ENCODE results near the gene XYLT1. TPM values are rescaled to one million over a fixed set of nuclear protein-coding genes. Genes with fewer than 3 reads are reported as not detected.

The XYLT1 gene
- total and polyA plus RNA-seq, 2 experiments from 2014 or later: 4.5 to 26.3 TPM

DNA sequence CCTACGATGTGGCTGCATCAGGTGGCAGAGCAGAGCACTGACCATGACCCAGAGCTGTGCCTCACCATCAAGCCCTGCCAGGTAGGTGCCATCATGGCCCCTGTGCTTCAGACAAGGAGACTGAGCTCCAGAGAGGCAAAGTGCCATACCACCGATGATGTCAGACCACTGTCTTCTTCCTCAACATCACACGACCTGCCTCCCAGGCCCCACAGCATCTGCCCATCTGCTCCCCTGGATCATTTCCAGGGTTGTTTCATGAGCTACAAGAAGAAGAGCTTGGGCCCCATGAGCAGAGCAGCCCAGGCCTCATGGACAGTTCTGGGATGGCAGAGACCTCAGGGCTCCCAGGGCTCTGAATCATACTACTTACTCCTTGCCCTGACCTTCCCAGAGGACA is 9.9 kb downstream of the XYLT1 start:
- TF ChIP-seq EZH2phosphoT487 (IDR thresholded peaks at IDR 0.05; ENCODE audit: insufficient read depth, low read depth) (no peak), EZH2 (IDR thresholded peaks at IDR 0.05; ENCODE audit: insufficient read depth, poor library complexity, severe bottlenecking) (no peak)
- H3K4me3 ChIP-seq: no peak overlapping the region
- WGBS, 2 experiments (ENCODE audit: low coverage in 1 of 2, low lambda C conversion rate in 2 of 2, missing lambda C conversion rate in 2 of 2): 55 to 66% methylated on average over 3 of the region's 3 CpGs
- H3K27ac ChIP-seq: no peak overlapping the region
- no peak overlapping the region for H3K4me2 ChIP-seq (ENCODE audit: unreplicated experiment)
- in situ Hi-C loops (cut with MboI): loop anchor here (10.0 to 25.0 kb wide), 3 partner anchors 186 to 599 kb away; no protein-coding TSS in a partner anchor
- H4K20me1 ChIP-seq (ENCODE audit: insufficient read depth): peaks cover 5% of the 10 kb centered on the region
- H3K4me1 ChIP-seq (ENCODE audit: insufficient read depth): no peaks in the 10 kb centered on the region
- no peaks in the 10 kb centered on the region for H3K9me2 ChIP-seq (ENCODE audit: insufficient read depth)
- no peaks in the 10 kb centered on the region for H3K27me3 ChIP-seq (replicated peaks; ENCODE audit: insufficient read depth)
- no peaks in the 10 kb centered on the region for H3K36me3 ChIP-seq (ENCODE audit: low read depth)
- peaks cover 100% of the 10 kb centered on the region for H3K79me2 ChIP-seq (ENCODE audit: insufficient read depth)
- no peak overlapping the region for H2AFZ ChIP-seq
- H3F3A ChIP-seq (ENCODE audit: insufficient read depth): peaks cover 10% of the 10 kb centered on the region; the same call in 1 of the 2 replicates
- no peaks in the 10 kb centered on the region for H3K9me3 ChIP-seq (ENCODE audit: low read depth)
- no peak overlapping the region for H3K9ac ChIP-seq
- peak; percentile 32 for DNase-seq

GRCh38 chr16:17459903-17460521 is 10.7 kb downstream of the XYLT1 start:
- Histone ChIP-seq H3F3A (ENCODE audit: insufficient read depth) (peaks cover 13% of the 10 kb centered on the region; the same call in 1 of the 2 replicates), H3K27ac (no peak overlapping the region), H4K20me1 (ENCODE audit: insufficient read depth) (peaks cover 5% of the 10 kb centered on the region), H3K4me2 (ENCODE audit: unreplicated experiment) (no peak overlapping the region), H2AFZ (no peak overlapping the region), H3K4me1 (ENCODE audit: insufficient read depth) (no peaks in the 10 kb centered on the region), H3K9me3 (ENCODE audit: low read depth) (no peaks in the 10 kb centered on the region), H3K36me3 (ENCODE audit: low read depth) (no peaks in the 10 kb centered on the region), H3K4me3 (no peak overlapping the region), H3K9me2 (ENCODE audit: insufficient read depth) (no peaks in the 10 kb centered on the region), H3K27me3 (replicated peaks; ENCODE audit: insufficient read depth) (no peaks in the 10 kb centered on the region), H3K79me2 (ENCODE audit: insufficient read depth) (peaks cover 100% of the 10 kb centered on the region), H3K9ac (no peak overlapping the region)
- DNase-seq: no peak
- WGBS, 2 experiments (ENCODE audit: low coverage in 1 of 2, low lambda C conversion rate in 2 of 2, missing lambda C conversion rate in 2 of 2): 53 to 54% methylated on average over 12 of the region's 12 CpGs
- TF ChIP-seq EZH2phosphoT487 (IDR thresholded peaks at IDR 0.05; ENCODE audit: insufficient read depth, low read depth) (no peak), EZH2 (IDR thresholded peaks at IDR 0.05; ENCODE audit: insufficient read depth, poor library complexity, severe bottlenecking) (no peak)
- in situ Hi-C loops (cut with MboI): loop anchor here (10.0 to 25.0 kb wide), 3 partner anchors 185 to 598 kb away; no protein-coding TSS in a partner anchor

GRCh38 chr16:17457997-17458396 is 12.8 kb downstream of the XYLT1 start:
- Histone ChIP-seq H3K27me3 (replicated peaks; ENCODE audit: insufficient read depth) (no peaks in the 10 kb centered on the region), H3K79me2 (ENCODE audit: insufficient read depth) (peaks cover 100% of the 10 kb centered on the region), H3K9me3 (ENCODE audit: low read depth) (no peaks in the 10 kb centered on the region), H3K4me3 (no peak overlapping the region), H2AFZ (no peak overlapping the region), H3F3A (ENCODE audit: insufficient read depth) (peaks cover 15% of the 10 kb centered on the region; the same call in 1 of the 2 replicates), H3K4me1 (ENCODE audit: insufficient read depth) (0 out of 2 replicates have a peak, but pooled peaks cover 5% of the 10 kb centered on the region), H3K9ac (no peak overlapping the region), H3K4me2 (ENCODE audit: unreplicated experiment) (no peak overlapping the region), H4K20me1 (ENCODE audit: insufficient read depth) (peaks cover 5% of the 10 kb centered on the region; the same call in 1 of the 2 replicates), H3K9me2 (ENCODE audit: insufficient read depth) (no peaks in the 10 kb centered on the region), H3K36me3 (ENCODE audit: low read depth) (no peaks in the 10 kb centered on the region), H3K27ac (no peak overlapping the region)
- DNase-seq: no peak
- TF ChIP-seq EZH2phosphoT487 (IDR thresholded peaks at IDR 0.05; ENCODE audit: insufficient read depth, low read depth) (no peak), EZH2 (IDR thresholded peaks at IDR 0.05; ENCODE audit: insufficient read depth, poor library complexity, severe bottlenecking) (no peak)
- 70 to 71% methylated on average over 8 of the region's 8 CpGs for WGBS, 2 experiments (ENCODE audit: low coverage in 1 of 2, low lambda C conversion rate in 2 of 2, missing lambda C conversion rate in 2 of 2)
- in situ Hi-C loops (cut with MboI): loop anchor here (25.0 kb wide), 1 partner anchor 596 kb away; no protein-coding TSS in a partner anchor

- Histone ChIP-seq H3K36me3 (ENCODE audit: low read depth) (no peaks in the 10 kb centered on the region), H3K9me3 (ENCODE audit: low read depth) (no peaks in the 10 kb centered on the region), H3K27me3 (replicated peaks; ENCODE audit: insufficient read depth) (no peaks in the 10 kb centered on the region), H3K9me2 (ENCODE audit: insufficient read depth) (no peaks in the 10 kb centered on the region), H3F3A (ENCODE audit: insufficient read depth) (peaks cover 16% of the 10 kb centered on the region; the same call in 1 of the 2 replicates), H4K20me1 (ENCODE audit: insufficient read depth) (peaks cover 5% of the 10 kb centered on the region; the same call in 1 of the 2 replicates), H3K4me3 (no peak overlapping the region), H3K4me2 (ENCODE audit: unreplicated experiment) (no peak overlapping the region), H3K27ac (no peak overlapping the region), H3K79me2 (ENCODE audit: insufficient read depth) (peaks cover 100% of the 10 kb centered on the region), H2AFZ (no peak overlapping the region), H3K9ac (no peak overlapping the region), H3K4me1 (ENCODE audit: insufficient read depth) (0 out of 2 replicates have a peak, but pooled peaks cover 8% of the 10 kb centered on the region)
- WGBS, 2 experiments (ENCODE audit: low coverage in 1 of 2, low lambda C conversion rate in 2 of 2, missing lambda C conversion rate in 2 of 2): 34 to 47% methylated on average over 3 of the region's 3 CpGs
- in situ Hi-C loops (cut with MboI): loop anchor here (25.0 kb wide), 1 partner anchor 595 kb away; no protein-coding TSS in a partner anchor
- no peak for TF ChIP-seq EZH2 (IDR thresholded peaks at IDR 0.05; ENCODE audit: insufficient read depth, poor library complexity, severe bottlenecking)
- TF ChIP-seq EZH2phosphoT487 (IDR thresholded peaks at IDR 0.05; ENCODE audit: insufficient read depth, low read depth): no peak
- DNase-seq: no peak
Measured at GRCh38 chr16:17457513-17457912, 13.2 kb downstream of the XYLT1 start.
